Activated CD4-positive, alpha-beta T cell treated with anti-CD3 and anti-CD28 coated beads for 4 hours (primary cell): ENCODE data around the gene JAK2.
"Not testable (repeated sequence)": the region's sequence is repeated elsewhere in the genome, so short reads cannot be mapped to it uniquely, and the experiment has no call there.

Source experiments
- DNase-seq, 2 donors: peaks; one replicate each; pipeline ENCODE4 v3.0.0-alpha.2; 2020

The JAK2 gene

GRCh38 chr9:4982721-4983482, 2.2 kb upstream of the JAK2 start:
- DNase-seq = no peak

- no peak for DNase-seq
Observed at GRCh38 chr9:4983601-4984165, 1.4 kb upstream of the JAK2 start.

DNA sequence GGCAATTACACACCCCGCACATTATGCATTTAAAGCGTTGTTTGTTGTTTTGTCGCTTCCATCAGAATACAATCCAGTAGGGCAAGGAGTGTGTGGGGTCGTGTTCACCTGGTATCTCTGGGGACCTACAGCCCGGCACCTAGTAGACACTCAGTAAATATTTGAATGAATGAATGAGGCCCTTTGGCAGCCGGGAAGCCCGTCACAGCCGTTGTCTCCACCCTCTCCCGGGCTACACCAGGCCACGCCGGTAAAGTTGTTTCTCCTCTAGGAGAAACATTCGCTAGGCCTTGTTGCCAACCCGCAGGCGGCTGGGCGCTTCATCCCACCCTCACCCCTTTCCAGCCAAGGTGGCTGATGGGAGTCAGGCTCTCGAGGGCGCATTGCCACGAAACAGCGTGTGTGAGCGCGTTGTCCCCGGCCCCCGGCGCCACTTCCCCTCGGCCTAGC, 876 bp upstream of the JAK2 start:
- no peak for DNase-seq

DNA sequence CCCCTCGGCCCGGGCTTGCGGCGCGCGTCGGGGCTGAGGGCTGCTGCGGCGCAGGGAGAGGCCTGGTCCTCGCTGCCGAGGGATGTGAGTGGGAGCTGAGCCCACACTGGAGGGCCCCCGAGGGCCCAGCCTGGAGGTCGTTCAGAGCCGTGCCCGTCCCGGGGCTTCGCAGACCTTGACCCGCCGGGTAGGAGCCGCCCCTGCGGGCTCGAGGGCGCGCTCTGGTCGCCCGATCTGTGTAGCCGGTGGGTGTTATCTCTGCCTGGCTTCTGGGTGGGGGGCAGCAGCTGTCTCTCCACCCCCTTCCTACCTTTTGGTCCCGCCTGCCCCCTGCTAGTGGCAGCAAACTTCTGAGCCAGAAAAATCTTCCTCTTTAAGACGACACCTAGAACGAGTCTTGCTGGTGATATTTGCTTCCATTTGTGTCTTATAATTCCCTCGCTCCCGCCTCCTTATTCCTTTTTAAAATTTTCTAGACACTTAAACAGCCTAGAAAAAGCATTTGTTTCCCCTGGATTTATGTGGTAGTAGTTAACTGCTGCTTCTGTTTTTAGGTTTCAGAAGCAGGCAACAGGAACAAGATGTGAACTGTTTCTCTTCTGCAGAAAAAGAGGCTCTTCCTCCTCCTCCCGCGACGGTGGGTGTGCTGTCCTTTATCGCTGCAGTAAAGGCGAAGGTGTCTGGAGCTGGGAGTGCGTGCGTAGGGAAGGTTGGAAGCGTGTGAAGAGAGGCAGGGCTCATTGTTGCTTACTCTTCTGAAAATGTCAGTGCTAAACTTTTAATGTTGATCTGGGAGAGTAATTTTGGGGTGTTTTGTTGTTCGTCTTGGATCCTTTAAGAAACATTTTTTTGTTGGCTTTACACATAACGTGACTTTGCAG, 554 bp downstream of the JAK2 start:
- DNase-seq = peak; percentile 20 to 29

GRCh38 chr9:4986296-4986695, 1.2 kb downstream of the JAK2 start:
- DNase-seq = no peak

- no peak for DNase-seq
Observed at GRCh38 chr9:4986783-4987182, 1.7 kb downstream of the JAK2 start.

- DNase-seq = peak; percentile 57 to 70
Observed at GRCh38 chr9:4987961-4988421, 2.9 kb downstream of the JAK2 start.

DNA sequence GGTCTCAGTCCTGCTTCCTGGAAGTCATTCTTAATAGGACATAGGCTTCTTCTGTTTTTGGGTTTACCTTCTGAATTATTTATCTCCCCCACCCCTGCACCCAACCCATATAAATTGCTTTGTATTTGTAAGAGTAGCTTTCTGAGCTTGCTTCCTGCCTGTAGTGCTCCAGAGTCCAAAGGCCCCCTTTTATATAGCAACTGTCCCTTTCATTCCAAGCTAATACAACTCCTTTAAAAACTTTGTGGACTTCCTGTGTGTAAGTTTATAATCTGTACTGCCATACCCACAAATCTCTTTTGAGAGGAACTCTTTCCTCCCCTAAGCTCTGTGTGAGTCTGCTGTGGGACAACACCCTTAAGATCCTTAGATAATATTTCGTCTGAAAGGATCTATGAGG, 7.8 kb downstream of the JAK2 start:
- DNase-seq = no peak

DNA sequence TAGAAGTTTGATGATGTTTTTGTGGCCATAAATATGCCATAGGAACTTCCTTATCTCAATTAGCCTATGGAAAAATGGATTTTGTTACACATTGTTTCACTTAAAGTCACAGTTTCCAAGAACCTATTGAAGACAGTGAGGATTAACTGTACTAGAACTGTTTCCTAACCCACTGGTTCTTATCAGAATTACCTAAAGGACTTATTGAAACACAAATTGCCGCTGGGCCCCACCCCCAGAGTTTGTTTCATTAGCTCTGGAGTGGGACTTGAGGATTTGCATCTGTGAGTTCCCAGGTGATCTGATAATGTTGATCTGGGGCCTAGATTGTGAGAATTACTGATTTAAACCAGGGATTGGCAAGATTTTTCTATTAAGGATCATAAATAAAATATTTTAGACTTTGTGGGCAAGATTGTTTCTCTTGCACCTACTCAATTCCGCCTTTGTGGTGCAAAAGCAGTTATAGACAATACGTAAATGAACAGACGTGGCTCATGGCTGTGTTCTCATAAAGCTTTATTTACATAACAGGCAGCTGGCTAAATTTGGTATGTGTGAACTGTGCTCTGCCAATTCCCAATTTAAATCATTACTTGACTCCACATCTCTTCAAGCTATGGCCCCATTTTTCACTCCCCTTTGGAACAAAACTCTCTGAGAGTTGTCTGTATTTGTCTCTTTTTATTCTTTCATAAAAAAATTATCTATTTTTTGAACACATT, 9.3 kb downstream of the JAK2 start:
- DNase-seq = no peak

DNA sequence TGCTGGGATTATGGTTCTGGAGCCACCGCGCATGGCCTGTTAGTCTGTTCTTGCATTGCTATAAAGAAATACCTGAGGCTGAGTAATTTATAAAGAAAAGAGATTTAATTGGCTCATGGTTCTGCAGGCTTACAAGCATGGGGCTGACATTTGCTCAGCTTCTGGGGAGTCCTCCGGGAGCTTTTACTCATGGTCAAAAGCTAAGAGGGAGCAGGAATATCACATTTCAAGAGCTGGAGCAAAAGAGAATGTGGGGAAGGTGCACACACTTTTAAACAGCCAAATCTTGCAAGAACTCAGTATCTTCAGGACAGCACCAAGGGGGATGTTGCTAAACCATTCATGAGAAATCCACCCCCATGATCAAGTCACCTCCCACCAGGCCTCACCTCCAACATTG, 12.1 kb downstream of the JAK2 start:
- no peak for DNase-seq

GRCh38 chr9:4997631-4998030, 12.6 kb downstream of the JAK2 start:
- DNase-seq = no peak

GRCh38 chr9:5002811-5003210, 17.7 kb downstream of the JAK2 start:
- DNase-seq = no peak

DNA sequence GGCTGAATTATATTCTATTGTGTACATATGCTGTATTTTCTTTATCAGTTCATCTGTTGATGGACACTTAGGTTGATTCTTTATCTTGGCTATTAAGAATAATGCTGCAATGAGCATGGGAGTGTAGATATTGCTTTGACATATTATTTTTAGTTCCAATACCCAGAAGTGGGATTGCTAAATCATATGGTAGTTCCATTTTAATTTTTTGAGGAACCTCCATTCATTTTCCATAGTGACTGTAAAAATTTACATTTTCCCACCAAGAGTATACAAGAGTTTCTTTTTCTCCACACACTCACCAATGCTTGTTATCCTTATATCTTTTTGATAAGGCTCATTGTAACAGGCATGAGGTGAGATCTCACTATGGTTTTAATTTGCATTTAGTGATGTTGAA, 19.4 kb downstream of the JAK2 start:
- DNase-seq = no peak

GRCh38 chr9:5008202-5008601, 23.1 kb downstream of the JAK2 start:
- DNase-seq = no peak

DNA sequence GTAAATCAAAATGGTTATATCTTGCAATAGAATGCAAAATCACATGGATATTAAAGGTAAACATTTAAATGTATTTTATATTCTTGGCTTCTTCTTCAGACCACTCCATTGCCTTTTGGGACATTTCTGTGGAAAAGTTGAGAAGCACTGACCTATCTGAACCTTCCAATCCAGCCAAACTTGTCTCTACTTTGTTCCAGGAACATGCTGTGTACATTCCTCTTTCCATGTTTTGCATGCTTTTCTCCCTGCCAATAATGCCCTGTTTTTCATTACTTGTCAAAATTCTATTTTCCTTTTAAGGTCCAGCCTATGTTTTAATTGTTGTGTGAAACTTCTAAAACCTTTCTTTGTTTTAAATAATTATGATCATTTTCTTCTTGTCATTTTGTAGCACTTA, 28.3 kb downstream of the JAK2 start:
- DNase-seq = no peak

DNA sequence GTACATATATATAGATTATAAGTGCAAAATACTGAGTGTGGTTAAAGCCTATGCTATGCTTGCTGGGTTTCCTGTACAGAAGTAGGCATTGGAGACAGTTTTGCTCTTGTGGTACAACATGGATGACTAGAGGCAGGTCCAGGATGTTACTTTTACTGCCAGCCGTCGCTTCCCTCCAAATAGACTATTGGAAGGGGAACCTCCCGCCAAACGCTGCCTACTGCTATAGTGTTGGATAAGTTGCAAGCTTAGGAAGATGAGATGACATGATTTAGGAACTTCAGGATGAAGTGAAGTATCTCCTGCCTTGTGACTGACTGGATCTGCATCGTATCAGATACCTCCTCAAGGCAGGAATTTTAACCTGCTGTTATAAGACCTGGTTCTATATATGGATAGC, 30.9 kb downstream of the JAK2 start:
- no peak for DNase-seq

DNA sequence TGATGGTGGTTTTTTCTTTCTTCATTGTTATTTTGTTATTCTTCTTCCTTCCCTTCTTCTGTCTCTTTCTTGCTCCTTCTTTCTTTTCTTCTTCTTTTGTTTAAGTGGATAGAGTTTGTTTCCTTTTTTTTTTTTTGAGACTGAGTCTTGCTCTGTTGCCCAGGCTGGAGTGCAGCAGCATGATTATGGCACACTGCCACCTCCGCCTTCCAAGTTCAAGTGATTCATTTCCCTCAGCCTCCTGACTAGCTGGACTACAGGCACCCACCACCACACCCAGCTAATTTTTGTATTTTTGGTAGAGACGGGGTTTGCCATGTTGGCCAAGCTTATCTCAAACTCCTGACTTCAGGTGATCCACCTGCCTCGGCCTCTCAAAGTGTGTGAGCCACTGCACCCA, 40.3 kb downstream of the JAK2 start:
- no peak for DNase-seq

- not testable (repeated sequence) for DNase-seq
Observed at GRCh38 chr9:5031941-5032340, 46.9 kb downstream of the JAK2 start.

DNA sequence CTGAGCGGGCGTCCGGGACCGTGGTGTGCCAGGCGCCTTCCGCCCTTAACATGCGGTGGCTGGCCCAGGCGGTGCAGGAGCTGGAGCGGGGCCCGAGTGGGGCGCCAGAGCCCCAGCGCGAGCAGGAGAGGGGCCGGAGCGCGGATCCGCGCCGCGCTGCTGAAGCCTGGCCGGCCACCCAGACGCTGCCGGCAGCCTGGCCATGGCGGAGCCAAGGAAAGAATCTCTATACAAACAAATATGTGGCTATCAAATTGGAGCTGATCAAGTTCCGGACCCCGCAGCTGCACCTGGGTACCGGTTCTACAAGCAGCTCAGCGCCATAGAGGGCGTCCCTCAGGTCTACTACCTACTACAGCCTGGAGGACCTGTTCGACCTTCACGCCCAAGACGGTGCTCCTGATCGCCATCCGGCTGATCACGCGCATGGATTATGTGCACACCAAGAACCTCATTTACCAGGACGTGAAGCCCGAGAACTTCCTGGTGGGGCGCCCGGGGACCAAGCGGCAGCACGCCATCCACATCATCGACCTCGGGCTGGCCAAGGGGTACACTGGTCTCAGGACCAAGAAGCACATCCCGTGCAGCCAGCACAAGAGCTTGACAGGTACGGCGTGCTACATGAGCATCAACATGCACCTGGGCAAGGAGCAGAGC, 55.8 kb downstream of the JAK2 start:
- no peak for DNase-seq

GRCh38 chr9:5041390-5042115, 56.5 kb downstream of the JAK2 start:
- DNase-seq = no peak

GRCh38 chr9:5042661-5043178, 57.6 kb downstream of the JAK2 start:
- no peak for DNase-seq

DNA sequence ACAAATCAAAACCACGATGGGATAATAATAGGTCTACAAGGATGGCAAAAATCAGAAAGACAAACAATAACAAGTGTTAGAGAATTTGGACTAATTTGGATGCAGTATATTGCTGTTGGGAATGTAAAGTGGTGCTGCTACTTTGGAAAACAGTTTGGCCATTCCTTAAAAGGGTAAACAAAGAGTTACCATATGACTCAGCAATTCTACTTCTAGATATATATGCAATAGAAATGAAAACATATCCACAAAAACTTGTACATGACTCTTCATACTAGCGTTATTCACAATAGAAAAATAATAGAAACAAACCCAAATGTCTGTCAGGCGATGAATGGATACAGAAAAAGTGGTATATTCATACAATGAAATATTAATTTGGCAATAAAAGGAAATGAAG, 58.3 kb downstream of the JAK2 start:
- DNase-seq = no peak
